Measurements from ENCODE around the gene USP2.

GRCh38 chr11:119355091-119355843, 26.2 kb downstream of the USP2 start:
- TF ChIP-seq ZFP30 (CRISPR knock-in tag; IDR thresholded peaks at IDR 0.05) (no peak), ZNF70 (CRISPR knock-in tag; IDR thresholded peaks at IDR 0.05) (no peak), POU6F1 (CRISPR knock-in tag; IDR thresholded peaks at IDR 0.05; ENCODE audit: borderline replicate concordance, low read depth) (no peak)
- TF ChIP-seq, protein P1, sequence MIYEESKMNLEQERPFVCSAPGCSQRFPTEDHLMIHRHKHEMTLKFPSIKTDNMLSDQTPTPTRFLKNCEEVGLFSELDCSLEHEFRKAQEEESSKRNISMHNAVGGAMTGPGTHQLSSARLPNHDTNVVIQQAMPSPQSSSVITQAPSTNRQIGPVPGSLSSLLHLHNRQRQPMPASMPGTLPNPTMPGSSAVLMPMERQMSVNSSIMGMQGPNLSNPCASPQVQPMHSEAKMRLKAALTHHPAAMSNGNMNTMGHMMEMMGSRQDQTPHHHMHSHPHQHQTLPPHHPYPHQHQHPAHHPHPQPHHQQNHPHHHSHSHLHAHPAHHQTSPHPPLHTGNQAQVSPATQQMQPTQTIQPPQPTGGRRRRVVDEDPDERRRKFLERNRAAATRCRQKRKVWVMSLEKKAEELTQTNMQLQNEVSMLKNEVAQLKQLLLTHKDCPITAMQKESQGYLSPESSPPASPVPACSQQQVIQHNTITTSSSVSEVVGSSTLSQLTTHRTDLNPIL (CRISPR knock-in tag; IDR thresholded peaks at IDR 0.05; ENCODE audit: low read depth), result no peak

Measured in SK-N-SH treated with all-trans-retinoic acid at 6 μM for 48 hours (cell line).